Keratinocyte (primary cell): ENCODE results near the gene TH. TPM values are rescaled to one million over a fixed set of nuclear protein-coding genes. Genes with fewer than 3 reads are reported as not detected.

Experiments used
- DNase-seq: peaks from one replicate; pipeline ENCODE4 v3.0.0-alpha.2; 2011; ENCODE audit warnings: low read depth, missing footprints, low spot score
- FAIRE-seq: peaks from 2 replicates; lab custom pipeline; 2011; peaks lifted over from hg19 to GRCh38; lab: Jason Lieb, UNC
- H2AFZ ChIP-seq: 2 replicates; pipeline ENCODE4 v1.6.0; 2012; ENCODE audit warnings: low read length, control low read depth, inconsistent platforms; ENCODE audit not compliant: control insufficient read depth
- H3K27ac ChIP-seq: 2 replicates; pipeline ENCODE4 v1.5.1; 2011; ENCODE audit warnings: low read length; ENCODE audit not compliant: control insufficient read depth, insufficient read depth
- H3K27me3 ChIP-seq: 3 replicates; pipeline ENCODE4 v1.6.0; 2011; ENCODE audit warnings: low read length; ENCODE audit not compliant: control insufficient read depth, insufficient read depth; ENCODE audit errors: extremely low read depth
- H3K36me3 ChIP-seq, 2 experiments: 2 replicates in 1 of 2; 3 replicates in 1 of 2; pipeline ENCODE4 v1.5.1; 2011; ENCODE audit warnings: low read length in 2 of 2, mild to moderate bottlenecking in 1 of 2; ENCODE audit not compliant: control insufficient read depth in 2 of 2, insufficient read depth in 2 of 2; ENCODE audit errors: extremely low read depth in 1 of 2
- H3K4me1 ChIP-seq: 3 replicates; pipeline ENCODE4 v1.5.1; 2011; ENCODE audit warnings: low read length; ENCODE audit not compliant: control insufficient read depth, insufficient read depth; ENCODE audit errors: extremely low read depth
- H3K4me2 ChIP-seq: 3 replicates; pipeline ENCODE4 v1.6.0; 2011; ENCODE audit warnings: low read depth, low read length; ENCODE audit not compliant: control insufficient read depth, insufficient read depth; ENCODE audit errors: extremely low read depth
- H3K4me3 ChIP-seq, 3 experiments: fragments of 200-600 bp in 1 of 3; sonication (generic) in 1 of 3; 2 replicates in 2 of 3; 3 replicates in 1 of 3; pipeline ENCODE4 v1.5.1; 2011 to 2016; ENCODE audit warnings: low read length in 3 of 3, mild to moderate bottlenecking in 3 of 3, control low read depth in 2 of 3, inconsistent platforms in 1 of 3, low read depth in 1 of 3, mixed read lengths in 1 of 3, mixed run types in 1 of 3, moderate library complexity in 1 of 3; ENCODE audit not compliant: control insufficient read depth in 2 of 3, insufficient read depth in 2 of 3; ENCODE audit errors: extremely low read depth in 1 of 3
- H3K79me2 ChIP-seq: 2 replicates; pipeline ENCODE4 v1.6.0; 2012; ENCODE audit warnings: low read length; ENCODE audit not compliant: control insufficient read depth, insufficient read depth
- H3K9ac ChIP-seq: 3 replicates; pipeline ENCODE4 v1.6.0; 2011; ENCODE audit warnings: low read length; ENCODE audit not compliant: control insufficient read depth, insufficient read depth; ENCODE audit errors: extremely low read depth
- H3K9me1 ChIP-seq: 3 replicates; pipeline ENCODE4 v1.6.0; 2011; ENCODE audit warnings: low read length; ENCODE audit not compliant: control insufficient read depth, insufficient read depth; ENCODE audit errors: extremely low read depth
- H3K9me3 ChIP-seq: 2 replicates; pipeline ENCODE4 v1.5.1; 2012; ENCODE audit warnings: low read depth, low read length; ENCODE audit not compliant: control insufficient read depth
- H4K20me1 ChIP-seq: 3 replicates; pipeline ENCODE4 v1.6.0; 2011; ENCODE audit warnings: low read length; ENCODE audit not compliant: control insufficient read depth, insufficient read depth; ENCODE audit errors: extremely low read depth
- EZH2 ChIP-seq: IDR thresholded peaks from one replicate; pipeline ENCODE4 v1.6.1; 2012; ENCODE audit warnings: inconsistent platforms, mild to moderate bottlenecking, low read length, moderate library complexity
- dilution Hi-C: fragments of 300-500 bp; cut with MboI; formaldehyde crosslinking; loops from one replicate; pipeline ENCODE4 v1.7.0; 2020; ENCODE audit warnings: low sequenced_read_pairs; ENCODE audit not compliant: extremely low pct_ligation_motif_present
- polyA plus RNA-seq, 5 experiments: library from polyadenylated mRNA; depleted of rRNA in 3 of 5; stranded (reverse) in 3 of 5; stranded (forward) in 1 of 5; unstranded in 1 of 5; fragments of >200 nt; gene quantifications; 1 replicate in 1 of 5; 2 replicates in 3 of 5; 3 replicates in 1 of 5; pipeline versions ENCODE4 v1.2.1 to v1.2.3, GENCODE V29; 2011 to 2012; ENCODE audit warnings: missing spikeins in 2 of 5, low read depth in 1 of 5, low replicate concordance in 1 of 5
- TF ChIP-seq, protein P1 (sequence below), 3 experiments: IDR thresholded peaks in 1 of 3; conservative IDR thresholded peaks in 1 of 3; optimal IDR thresholded peaks in 1 of 3; 2 replicates in 2 of 3; 3 replicates in 1 of 3; pipeline versions ENCODE3 to v1.5.1; 2011; ENCODE audit warnings: low read length in 3 of 3, mild to moderate bottlenecking in 3 of 3, moderate library complexity in 2 of 3, control low read depth in 1 of 3, inconsistent platforms in 1 of 3; ENCODE audit not compliant: insufficient read depth in 2 of 3; ENCODE audit errors: extremely low read depth in 1 of 3

The TH gene
- polyA plus RNA-seq, 1 donor (not counting 4 experiments of a cell fraction or from before 2014, with no cell fraction given), result 0.50 TPM

DNA sequence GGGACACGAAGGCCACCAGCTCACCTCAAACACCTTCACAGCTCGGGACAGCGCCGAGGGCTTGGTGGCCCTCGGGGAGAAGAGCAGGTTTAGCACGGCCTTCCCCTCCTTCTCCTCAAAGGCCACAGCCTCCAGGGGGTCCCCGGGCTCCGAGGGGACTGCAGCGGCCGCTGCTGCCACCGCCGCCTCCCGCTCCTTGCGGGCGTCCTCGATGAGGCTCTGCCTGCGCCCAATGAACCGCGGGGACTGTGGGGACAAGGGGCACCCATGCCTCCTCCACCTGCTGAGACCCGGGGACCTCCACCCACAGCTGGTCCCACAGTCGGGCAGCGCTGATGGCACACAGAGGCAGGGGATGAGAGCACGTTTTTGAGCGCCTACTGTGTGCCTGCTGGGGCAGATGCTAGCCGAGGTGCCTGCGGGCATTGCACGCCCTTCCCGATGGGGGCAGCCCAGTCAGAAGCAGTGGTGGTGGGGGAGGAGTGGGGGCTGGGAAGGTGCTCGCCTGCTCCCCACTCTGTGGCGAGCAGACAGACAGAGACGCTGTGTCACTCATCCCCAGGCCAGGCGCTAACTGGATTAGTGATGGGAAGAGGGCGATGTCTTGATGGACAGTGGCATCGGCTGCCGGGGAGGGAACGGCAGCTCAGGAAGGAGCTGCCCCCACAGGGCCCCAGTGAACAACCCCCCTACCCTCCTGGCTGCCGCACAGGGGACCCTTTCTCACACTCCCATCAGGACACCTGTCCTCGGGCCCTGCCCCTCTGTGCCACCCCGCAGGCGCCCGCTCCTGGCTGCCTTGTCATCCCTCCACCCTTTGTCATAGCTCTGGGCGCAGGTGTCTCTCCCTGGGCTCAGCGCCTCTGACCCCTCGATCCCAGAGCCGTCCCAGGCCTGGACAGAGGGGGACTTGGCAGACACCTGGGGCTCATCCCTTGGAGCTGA, 1.7 kb downstream of the TH start:
- H3K79me2 ChIP-seq, result no peaks in the 10 kb centered on the region
- no peaks in the 10 kb centered on the region for H3K27me3 ChIP-seq
- no peaks in the 10 kb centered on the region for H3K9me1 ChIP-seq
- DNase-seq (no peak), FAIRE-seq (no peak)
- no peaks in the 10 kb centered on the region for H4K20me1 ChIP-seq
- dilution Hi-C loops, result no loop called here
- no peaks in the 10 kb centered on the region for H3K4me1 ChIP-seq
- no peak overlapping the region for H3K4me3 ChIP-seq
- no peaks in the 10 kb centered on the region for H3K9me3 ChIP-seq
- no peak overlapping the region for H3K27ac ChIP-seq
- no peak overlapping the region for H3K4me2 ChIP-seq
- no peaks in the 10 kb centered on the region for H3K36me3 ChIP-seq
- H2AFZ ChIP-seq, result no peak overlapping the region
- H3K9ac ChIP-seq, result no peak overlapping the region
- TF ChIP-seq, protein P1, sequence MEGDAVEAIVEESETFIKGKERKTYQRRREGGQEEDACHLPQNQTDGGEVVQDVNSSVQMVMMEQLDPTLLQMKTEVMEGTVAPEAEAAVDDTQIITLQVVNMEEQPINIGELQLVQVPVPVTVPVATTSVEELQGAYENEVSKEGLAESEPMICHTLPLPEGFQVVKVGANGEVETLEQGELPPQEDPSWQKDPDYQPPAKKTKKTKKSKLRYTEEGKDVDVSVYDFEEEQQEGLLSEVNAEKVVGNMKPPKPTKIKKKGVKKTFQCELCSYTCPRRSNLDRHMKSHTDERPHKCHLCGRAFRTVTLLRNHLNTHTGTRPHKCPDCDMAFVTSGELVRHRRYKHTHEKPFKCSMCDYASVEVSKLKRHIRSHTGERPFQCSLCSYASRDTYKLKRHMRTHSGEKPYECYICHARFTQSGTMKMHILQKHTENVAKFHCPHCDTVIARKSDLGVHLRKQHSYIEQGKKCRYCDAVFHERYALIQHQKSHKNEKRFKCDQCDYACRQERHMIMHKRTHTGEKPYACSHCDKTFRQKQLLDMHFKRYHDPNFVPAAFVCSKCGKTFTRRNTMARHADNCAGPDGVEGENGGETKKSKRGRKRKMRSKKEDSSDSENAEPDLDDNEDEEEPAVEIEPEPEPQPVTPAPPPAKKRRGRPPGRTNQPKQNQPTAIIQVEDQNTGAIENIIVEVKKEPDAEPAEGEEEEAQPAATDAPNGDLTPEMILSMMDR (optimal IDR thresholded peaks at IDR 0.05 in 1 of 3, IDR thresholded peaks at IDR 0.05 in 1 of 3, conservative IDR thresholded peaks at IDR 0.05 in 1 of 3; ENCODE audit: extremely low read depth in 1 of 3, insufficient read depth in 2 of 3, low read length in 3 of 3), result no peak
- TF ChIP-seq EZH2, result no peak

GRCh38 chr11:2169005-2169378, 2.6 kb downstream of the TH start:
- H2AFZ ChIP-seq, result no peak overlapping the region
- H4K20me1 ChIP-seq, result no peaks in the 10 kb centered on the region
- FAIRE-seq, result no peak
- no peak overlapping the region for H3K4me3 ChIP-seq
- H3K9me3 ChIP-seq, result no peaks in the 10 kb centered on the region
- H3K79me2 ChIP-seq, result no peaks in the 10 kb centered on the region
- H3K27me3 ChIP-seq, result no peaks in the 10 kb centered on the region
- no peaks in the 10 kb centered on the region for H3K36me3 ChIP-seq
- TF ChIP-seq, protein P1 (optimal IDR thresholded peaks at IDR 0.05 in 1 of 3, IDR thresholded peaks at IDR 0.05 in 1 of 3, conservative IDR thresholded peaks at IDR 0.05 in 1 of 3; ENCODE audit: extremely low read depth in 1 of 3, insufficient read depth in 2 of 3, low read length in 3 of 3), result no peak
- no peaks in the 10 kb centered on the region for H3K4me1 ChIP-seq
- dilution Hi-C loops, result no loop called here
- no peak for DNase-seq
- no peaks in the 10 kb centered on the region for H3K9me1 ChIP-seq
- H3K4me2 ChIP-seq, result no peak overlapping the region
- no peak overlapping the region for H3K9ac ChIP-seq
- H3K27ac ChIP-seq, result no peak overlapping the region
